Measurements from ENCODE around the gene TMEM86B.

GRCh38 chr19:55256562-55257460 is 28.2 kb upstream of the TMEM86B start:
- TF ChIP-seq EZH2phosphoT487 (IDR thresholded peaks at IDR 0.05; ENCODE audit: insufficient read depth, low read depth) (no peak), EZH2 (IDR thresholded peaks at IDR 0.05; ENCODE audit: insufficient read depth, poor library complexity, severe bottlenecking) (no peak)
